ENCODE measurements around the gene RBBP8NL. TPM values are rescaled to one million over a fixed set of nuclear protein-coding genes. Genes with fewer than 3 reads are reported as not detected.

Gene RBBP8NL
- total RNA-seq, 1 donor from 2014 or later: not detected

DNA sequence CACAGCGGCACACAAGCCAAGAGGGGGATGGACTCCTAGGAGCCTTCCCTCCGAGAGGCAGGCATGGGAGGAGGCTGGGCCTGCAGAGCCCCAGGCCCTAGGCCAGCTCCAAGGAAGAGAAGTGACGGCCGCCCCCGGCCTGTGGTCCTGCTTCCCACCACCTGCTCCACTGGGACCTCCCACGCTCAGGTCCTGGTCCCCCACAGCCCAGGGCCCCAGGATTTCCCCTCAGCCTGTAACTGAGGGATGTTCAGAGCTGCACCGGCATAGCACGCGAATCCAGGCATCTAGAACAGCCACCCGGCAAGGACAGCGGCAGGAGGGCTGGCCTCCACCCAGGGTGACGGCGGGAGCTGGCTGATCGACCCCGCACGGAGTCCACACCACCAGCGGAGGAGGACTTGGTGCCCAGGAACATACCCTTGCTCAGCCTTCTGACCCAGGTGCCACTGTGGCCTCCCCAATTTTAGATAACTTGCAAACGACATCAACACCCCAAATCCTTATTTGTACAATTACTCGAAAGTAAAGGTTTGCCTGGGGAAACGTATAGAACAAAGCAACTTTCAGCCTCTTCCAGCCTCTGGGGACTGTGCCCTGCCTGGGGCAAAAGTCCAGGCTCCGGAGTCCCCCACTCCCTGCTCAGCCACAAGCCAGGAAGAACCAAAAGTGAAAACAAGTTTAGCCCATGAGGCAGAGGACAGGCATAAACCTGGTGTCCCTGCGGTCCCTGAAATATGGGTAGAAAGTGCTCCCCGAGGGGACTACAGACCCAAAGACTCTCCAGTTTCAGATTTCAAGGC lies 45.0 kb upstream of the RBBP8NL start:
- Histone ChIP-seq H3K4me1 (ENCODE audit: control insufficient read depth in 3 of 3, insufficient read depth in 3 of 3, low read length in 3 of 3) (peaks cover 0 to 11% (median 5%) of the 10 kb centered on the region in 3 donors), H3K27ac (ENCODE audit: low read depth, low read length) (no peak overlapping the region), H3K27me3 (ENCODE audit: control insufficient read depth in 3 of 3, insufficient read depth in 3 of 3, low read length in 3 of 3) (peaks cover 55 to 81% (median 74%) of the 10 kb centered on the region in 3 donors), H3K9ac (ENCODE audit: low read depth in 1 of 3, low read length in 3 of 3) (no peak overlapping the region), H3K9me3 (ENCODE audit: control insufficient read depth in 3 of 3, low read length in 3 of 3) (no peaks in the 10 kb centered on the region), H3K4me3 (ENCODE audit: low read length in 3 of 3) (no peak overlapping the region), H3K36me3 (ENCODE audit: control insufficient read depth in 3 of 3, insufficient read depth in 3 of 3, low read length in 3 of 3) (no peaks in the 10 kb centered on the region)

DNA sequence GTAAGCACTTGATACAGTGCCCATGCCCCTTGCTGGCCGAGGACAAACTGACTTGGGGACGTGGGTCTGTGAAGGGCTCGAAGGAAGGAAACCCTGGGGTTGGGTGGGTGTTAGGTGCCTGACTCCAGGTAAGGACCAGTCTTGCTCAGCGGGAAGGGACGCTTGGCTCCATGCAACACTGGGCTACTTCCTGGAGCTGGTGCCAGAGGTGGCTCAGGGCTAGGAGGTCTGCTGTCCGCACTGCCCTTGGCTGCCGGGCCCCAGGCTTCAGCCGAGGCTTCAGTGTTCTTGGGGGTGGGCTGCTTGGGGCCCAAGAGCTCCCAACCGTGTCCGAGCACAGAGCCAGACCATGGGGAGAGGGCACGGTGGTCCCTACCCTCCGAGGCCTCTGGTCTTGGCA lies 43.1 kb upstream of the RBBP8NL start:
- H3K9ac ChIP-seq (ENCODE audit: low read depth in 1 of 3, low read length in 3 of 3): no peak overlapping the region
- no peaks in the 10 kb centered on the region for H3K9me3 ChIP-seq (ENCODE audit: control insufficient read depth in 3 of 3, low read length in 3 of 3)
- peaks cover 0 to 3% (median 2%) of the 10 kb centered on the region in 3 donors for H3K4me1 ChIP-seq (ENCODE audit: control insufficient read depth in 3 of 3, insufficient read depth in 3 of 3, low read length in 3 of 3)
- H3K4me3 ChIP-seq (ENCODE audit: low read length in 3 of 3): no peak overlapping the region
- peaks cover 47 to 71% (median 67%) of the 10 kb centered on the region in 3 donors for H3K27me3 ChIP-seq (ENCODE audit: control insufficient read depth in 3 of 3, insufficient read depth in 3 of 3, low read length in 3 of 3)
- H3K27ac ChIP-seq (ENCODE audit: low read depth, low read length): no peak overlapping the region
- H3K36me3 ChIP-seq (ENCODE audit: control insufficient read depth in 3 of 3, insufficient read depth in 3 of 3, low read length in 3 of 3): no peaks in the 10 kb centered on the region

DNA sequence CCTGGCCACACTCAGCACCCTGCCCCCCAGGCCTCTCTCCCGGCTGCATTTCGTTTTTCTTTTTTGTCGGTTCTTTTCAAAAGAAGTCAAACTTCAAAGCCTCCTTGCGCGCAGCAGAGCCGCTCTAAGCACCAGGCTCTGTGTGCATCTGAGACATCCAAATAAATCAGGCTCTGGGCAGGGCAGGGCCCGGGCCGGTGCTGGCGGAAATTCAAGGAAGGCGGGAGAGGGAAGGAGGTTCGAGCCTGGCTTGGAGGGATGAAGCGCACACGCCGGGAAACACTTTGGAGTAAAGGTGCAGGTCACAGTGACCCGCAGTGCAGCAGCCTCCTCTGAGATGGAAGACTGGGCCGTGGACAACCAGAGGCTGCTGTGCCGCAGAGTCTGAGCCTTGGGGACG lies 42.7 kb upstream of the RBBP8NL start:
- Histone ChIP-seq H3K27me3 (ENCODE audit: control insufficient read depth in 3 of 3, insufficient read depth in 3 of 3, low read length in 3 of 3) (peaks cover 43 to 66% (median 62%) of the 10 kb centered on the region in 3 donors), H3K27ac (ENCODE audit: low read depth, low read length) (no peak overlapping the region), H3K36me3 (ENCODE audit: control insufficient read depth in 3 of 3, insufficient read depth in 3 of 3, low read length in 3 of 3) (no peaks in the 10 kb centered on the region), H3K4me3 (ENCODE audit: low read length in 3 of 3) (no peak overlapping the region), H3K9ac (ENCODE audit: low read depth in 1 of 3, low read length in 3 of 3) (no peak overlapping the region), H3K9me3 (ENCODE audit: control insufficient read depth in 3 of 3, low read length in 3 of 3) (no peaks in the 10 kb centered on the region), H3K4me1 (ENCODE audit: control insufficient read depth in 3 of 3, insufficient read depth in 3 of 3, low read length in 3 of 3) (no peaks in the 10 kb centered on the region)

DNA sequence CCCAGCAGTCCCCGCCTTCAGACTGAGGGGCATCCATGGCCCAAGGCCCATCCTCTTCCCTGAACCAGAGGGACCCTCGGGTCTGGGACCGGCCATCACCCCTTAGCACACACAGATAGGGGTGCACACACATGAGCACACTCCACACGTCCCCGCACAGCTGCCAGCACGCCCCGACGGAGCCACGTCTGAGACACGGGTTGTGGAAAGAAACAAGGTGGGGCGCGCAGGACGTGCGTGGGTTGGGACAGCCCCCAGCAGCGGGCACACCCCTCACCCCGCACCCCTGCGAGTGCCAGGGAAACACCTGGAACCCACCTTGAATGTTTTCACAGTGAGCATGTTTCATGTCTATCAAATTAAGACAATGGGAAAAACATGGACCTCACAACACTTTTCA lies 42.0 kb upstream of the RBBP8NL start:
- no peak overlapping the region for H3K9ac ChIP-seq (ENCODE audit: low read depth in 1 of 3, low read length in 3 of 3)
- H3K4me1 ChIP-seq (ENCODE audit: control insufficient read depth in 3 of 3, insufficient read depth in 3 of 3, low read length in 3 of 3): no peaks in the 10 kb centered on the region
- no peak overlapping the region for H3K27ac ChIP-seq (ENCODE audit: low read depth, low read length)
- no peaks in the 10 kb centered on the region for H3K9me3 ChIP-seq (ENCODE audit: control insufficient read depth in 3 of 3, low read length in 3 of 3)
- H3K4me3 ChIP-seq (ENCODE audit: low read length in 3 of 3): no peak overlapping the region
- no peaks in the 10 kb centered on the region for H3K36me3 ChIP-seq (ENCODE audit: control insufficient read depth in 3 of 3, insufficient read depth in 3 of 3, low read length in 3 of 3)
- peaks cover 36 to 60% (median 56%) of the 10 kb centered on the region in 3 donors for H3K27me3 ChIP-seq (ENCODE audit: control insufficient read depth in 3 of 3, insufficient read depth in 3 of 3, low read length in 3 of 3)

DNA sequence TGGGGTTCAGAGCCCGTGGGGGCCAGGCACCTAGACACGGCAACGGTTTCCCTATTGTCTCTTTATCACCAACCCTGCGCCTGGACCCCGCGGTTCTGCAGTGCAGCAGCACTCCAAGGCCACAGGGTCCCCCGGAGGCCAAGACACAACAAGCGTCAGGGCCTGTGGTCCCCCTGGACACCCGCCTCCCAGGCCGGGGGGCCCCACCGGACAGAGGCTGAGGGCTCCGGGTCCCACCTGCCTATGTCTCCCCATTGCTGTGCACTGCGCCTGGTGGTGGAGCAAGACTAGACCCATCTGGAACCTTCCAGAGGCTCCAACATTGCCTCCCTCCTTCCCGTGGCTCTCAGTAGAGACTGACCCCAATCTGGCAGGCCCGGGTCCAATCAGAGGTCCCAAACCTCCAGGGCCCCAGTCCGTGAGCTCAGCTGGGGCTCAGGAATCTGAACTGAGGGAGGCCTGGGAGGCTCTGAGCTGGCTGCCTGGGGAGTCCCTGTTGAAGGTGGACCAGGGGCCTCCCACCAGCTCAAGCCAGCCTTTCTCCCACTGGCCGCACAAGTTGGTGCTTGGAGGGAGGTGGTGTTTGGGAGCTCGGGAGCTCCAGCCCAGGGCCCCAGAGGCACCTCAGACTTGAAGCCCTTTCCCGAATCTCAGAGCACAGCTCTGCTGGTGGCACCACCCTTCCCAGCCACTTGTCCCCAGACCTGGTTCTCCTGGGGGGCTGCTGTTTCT lies 39.6 kb upstream of the RBBP8NL start:
- Histone ChIP-seq H3K9ac (ENCODE audit: low read depth in 1 of 3, low read length in 3 of 3) (no peak overlapping the region), H3K36me3 (ENCODE audit: control insufficient read depth in 3 of 3, insufficient read depth in 3 of 3, low read length in 3 of 3) (no peaks in the 10 kb centered on the region), H3K4me1 (ENCODE audit: control insufficient read depth in 3 of 3, insufficient read depth in 3 of 3, low read length in 3 of 3) (no peaks in the 10 kb centered on the region), H3K27ac (ENCODE audit: low read depth, low read length) (no peak overlapping the region), H3K27me3 (ENCODE audit: control insufficient read depth in 3 of 3, insufficient read depth in 3 of 3, low read length in 3 of 3) (peaks cover 19 to 37% (median 37%) of the 10 kb centered on the region in 3 donors), H3K4me3 (ENCODE audit: low read length in 3 of 3) (no peak overlapping the region), H3K9me3 (ENCODE audit: control insufficient read depth in 3 of 3, low read length in 3 of 3) (no peaks in the 10 kb centered on the region)

DNA sequence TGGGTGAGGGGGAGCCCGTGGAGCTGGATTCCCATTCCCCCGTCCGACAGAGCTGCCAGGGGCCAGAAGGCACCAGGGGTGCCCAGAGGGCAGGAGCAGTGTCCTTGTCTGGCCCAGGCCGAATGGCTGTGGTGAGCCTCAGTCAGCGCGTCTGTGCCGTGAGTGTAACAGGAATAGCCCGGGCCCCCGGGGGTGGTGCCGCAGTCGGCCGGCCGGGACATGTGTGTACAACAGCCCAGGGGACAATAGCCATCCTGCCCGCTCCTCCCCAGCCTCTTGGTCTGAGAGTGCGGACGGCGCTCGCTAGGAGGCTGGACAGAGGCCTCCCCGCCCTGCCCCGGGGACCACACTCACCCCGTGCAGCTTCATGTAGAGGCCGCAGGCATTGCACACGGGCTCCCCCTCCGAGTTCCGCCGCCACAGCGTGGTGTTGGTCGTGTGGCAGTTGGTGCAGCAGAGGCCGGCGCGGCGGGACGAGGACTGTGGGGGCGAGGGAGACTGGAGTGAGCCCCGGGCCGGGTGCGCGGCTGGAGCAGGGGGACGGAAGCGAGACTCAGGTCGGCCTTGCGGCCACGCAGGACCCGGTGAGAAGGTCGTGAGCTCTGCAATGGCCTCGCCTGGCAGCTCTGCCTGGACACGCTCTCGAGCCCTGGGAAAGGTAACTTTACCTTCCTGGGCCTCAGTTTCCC lies 38.9 kb upstream of the RBBP8NL start:
- Histone ChIP-seq H3K27ac (ENCODE audit: low read depth, low read length) (no peak overlapping the region), H3K36me3 (ENCODE audit: control insufficient read depth in 3 of 3, insufficient read depth in 3 of 3, low read length in 3 of 3) (no peaks in the 10 kb centered on the region), H3K27me3 (ENCODE audit: control insufficient read depth in 3 of 3, insufficient read depth in 3 of 3, low read length in 3 of 3) (peaks cover 18 to 36% (median 36%) of the 10 kb centered on the region in 3 donors), H3K9ac (ENCODE audit: low read depth in 1 of 3, low read length in 3 of 3) (no peak overlapping the region), H3K9me3 (ENCODE audit: control insufficient read depth in 3 of 3, low read length in 3 of 3) (no peaks in the 10 kb centered on the region), H3K4me3 (ENCODE audit: low read length in 3 of 3) (no peak overlapping the region), H3K4me1 (ENCODE audit: control insufficient read depth in 3 of 3, insufficient read depth in 3 of 3, low read length in 3 of 3) (peaks cover 0 to 3% (median 0%) of the 10 kb centered on the region in 3 donors)

DNA sequence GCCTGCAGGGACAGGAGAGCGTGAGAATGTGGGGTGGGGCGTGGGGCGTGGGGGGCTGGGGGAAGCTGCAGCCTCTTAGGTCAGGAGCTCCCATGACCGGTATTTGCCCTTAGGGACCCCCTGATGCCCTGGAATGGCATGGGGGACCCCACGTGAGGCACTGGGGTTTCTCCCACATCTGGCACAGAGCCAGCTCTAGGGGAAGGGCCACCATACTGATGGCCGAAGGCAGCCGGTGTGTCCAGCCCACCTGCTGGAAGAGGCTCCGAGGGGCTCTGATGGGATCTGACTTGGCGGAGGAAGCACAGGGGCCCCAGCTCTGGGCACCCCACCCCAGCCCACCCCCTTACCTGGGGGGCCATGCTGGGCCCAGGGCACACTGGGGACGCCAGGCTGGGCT lies 37.7 kb upstream of the RBBP8NL start:
- H3K4me3 ChIP-seq (ENCODE audit: low read length in 3 of 3): no peak overlapping the region
- peaks cover 0 to 6% (median 0%) of the 10 kb centered on the region in 3 donors for H3K4me1 ChIP-seq (ENCODE audit: control insufficient read depth in 3 of 3, insufficient read depth in 3 of 3, low read length in 3 of 3)
- H3K9ac ChIP-seq (ENCODE audit: low read depth in 1 of 3, low read length in 3 of 3): no peak overlapping the region
- H3K36me3 ChIP-seq (ENCODE audit: control insufficient read depth in 3 of 3, insufficient read depth in 3 of 3, low read length in 3 of 3): no peaks in the 10 kb centered on the region
- H3K9me3 ChIP-seq (ENCODE audit: control insufficient read depth in 3 of 3, low read length in 3 of 3): no peaks in the 10 kb centered on the region
- H3K27ac ChIP-seq (ENCODE audit: low read depth, low read length): no peak overlapping the region
- H3K27me3 ChIP-seq (ENCODE audit: control insufficient read depth in 3 of 3, insufficient read depth in 3 of 3, low read length in 3 of 3): peaks cover 8 to 32% (median 28%) of the 10 kb centered on the region in 3 donors

DNA sequence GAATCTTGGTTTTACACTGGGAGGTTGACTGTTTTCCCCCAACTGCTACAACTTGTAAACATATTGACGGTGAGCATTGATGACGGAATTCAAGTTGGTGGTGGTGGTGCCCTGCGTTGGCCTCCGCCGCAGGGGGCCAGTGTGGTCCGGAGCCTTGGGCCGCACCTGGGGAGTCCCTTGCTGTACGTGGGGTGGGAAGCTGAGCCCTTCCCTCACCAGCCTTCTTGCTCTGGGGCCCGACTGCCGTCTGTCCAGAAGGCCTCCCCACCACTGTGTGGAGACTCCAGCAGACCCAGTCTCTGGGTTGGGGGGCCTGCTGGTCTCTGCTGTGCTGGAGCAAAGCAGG lies 37.1 kb upstream of the RBBP8NL start:
- Histone ChIP-seq H3K9ac (ENCODE audit: low read depth in 1 of 3, low read length in 3 of 3) (no peak overlapping the region), H3K9me3 (ENCODE audit: control insufficient read depth in 3 of 3, low read length in 3 of 3) (no peaks in the 10 kb centered on the region), H3K36me3 (ENCODE audit: control insufficient read depth in 3 of 3, insufficient read depth in 3 of 3, low read length in 3 of 3) (no peaks in the 10 kb centered on the region), H3K4me3 (ENCODE audit: low read length in 3 of 3) (no peak overlapping the region), H3K27ac (ENCODE audit: low read depth, low read length) (no peak overlapping the region), H3K27me3 (ENCODE audit: control insufficient read depth in 3 of 3, insufficient read depth in 3 of 3, low read length in 3 of 3) (peaks cover 3 to 30% (median 22%) of the 10 kb centered on the region in 3 donors), H3K4me1 (ENCODE audit: control insufficient read depth in 3 of 3, insufficient read depth in 3 of 3, low read length in 3 of 3) (peaks cover 0 to 6% (median 0%) of the 10 kb centered on the region in 3 donors)

DNA sequence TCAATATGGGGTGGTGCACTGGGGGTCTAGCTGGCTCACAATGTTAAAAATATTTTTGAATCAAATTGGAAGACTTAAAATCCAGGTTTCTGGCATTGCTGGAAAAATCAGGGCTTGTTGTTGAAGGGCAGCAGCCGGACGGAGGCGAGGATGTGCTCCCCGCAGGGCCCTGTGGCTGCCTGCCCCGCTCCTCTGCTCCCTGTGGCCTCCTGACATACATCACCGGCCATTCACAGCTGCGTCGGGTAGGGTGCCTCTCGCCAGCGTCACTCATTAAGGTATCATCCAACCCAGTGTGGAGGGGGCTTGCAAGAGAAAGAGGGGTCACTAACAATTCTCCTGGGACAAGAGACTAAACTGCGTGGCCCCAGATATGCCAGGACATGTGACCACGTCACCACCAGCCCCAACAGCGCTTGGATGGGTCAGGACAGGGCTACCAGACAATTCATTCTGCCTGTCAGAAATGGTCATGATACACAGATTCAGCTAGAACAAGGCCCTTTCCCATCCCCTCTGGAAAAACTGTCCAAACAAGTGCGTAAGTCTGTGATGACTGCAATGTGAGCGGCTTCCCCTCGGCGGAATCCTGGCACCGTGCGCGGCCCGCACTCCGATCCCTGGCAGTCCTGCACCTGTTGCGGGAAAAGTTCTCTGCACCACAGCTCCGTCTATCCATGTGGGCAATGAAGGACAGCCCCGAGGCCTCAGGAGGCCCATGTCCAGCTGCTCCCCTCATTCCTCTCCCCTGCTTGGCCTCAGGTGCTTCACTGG lies 36.5 kb upstream of the RBBP8NL start:
- Histone ChIP-seq H3K9ac (ENCODE audit: low read depth in 1 of 3, low read length in 3 of 3) (no peak overlapping the region), H3K36me3 (ENCODE audit: control insufficient read depth in 3 of 3, insufficient read depth in 3 of 3, low read length in 3 of 3) (no peaks in the 10 kb centered on the region), H3K27ac (ENCODE audit: low read depth, low read length) (no peak overlapping the region), H3K27me3 (ENCODE audit: control insufficient read depth in 3 of 3, insufficient read depth in 3 of 3, low read length in 3 of 3) (peaks cover 3 to 29% (median 21%) of the 10 kb centered on the region in 3 donors), H3K4me3 (ENCODE audit: low read length in 3 of 3) (no peak overlapping the region), H3K9me3 (ENCODE audit: control insufficient read depth in 3 of 3, low read length in 3 of 3) (no peaks in the 10 kb centered on the region), H3K4me1 (ENCODE audit: control insufficient read depth in 3 of 3, insufficient read depth in 3 of 3, low read length in 3 of 3) (peaks cover 0 to 6% (median 0%) of the 10 kb centered on the region in 3 donors)
